HG03097 (cell line): Measurements from ENCODE around the gene NOP9.

Experiments used
- ATAC-seq: cut with Tn5 transposase; IDR thresholded peaks from one replicate; pipeline ENCODE4 v1.9.1; 2021; ENCODE audit not compliant: unreplicated experiment, low FRiP score

Gene NOP9

GRCh38 chr14:24280797-24281460, 18.7 kb upstream of the NOP9 start:
- no peak for ATAC-seq

DNA sequence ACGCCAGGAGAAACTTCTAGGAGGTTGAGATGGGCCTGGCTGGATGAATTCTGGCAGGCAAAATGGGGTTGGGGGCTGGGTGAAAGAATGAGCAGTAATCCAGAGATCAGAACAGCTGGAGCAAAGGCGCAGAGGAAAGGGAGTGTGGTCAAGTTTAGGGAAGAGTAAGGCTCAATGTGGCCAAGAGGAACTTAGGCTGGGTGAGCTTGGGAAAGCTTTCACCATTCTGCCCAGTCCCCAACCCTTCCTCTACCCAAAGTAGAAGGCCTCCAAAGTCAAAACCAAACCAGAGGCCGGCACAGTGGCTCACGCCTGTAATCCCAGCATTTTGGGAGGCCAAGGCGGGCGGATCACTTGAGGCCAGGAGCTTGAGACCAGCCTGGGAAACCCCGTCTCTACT, 18.0 kb upstream of the NOP9 start:
- no peak for ATAC-seq

DNA sequence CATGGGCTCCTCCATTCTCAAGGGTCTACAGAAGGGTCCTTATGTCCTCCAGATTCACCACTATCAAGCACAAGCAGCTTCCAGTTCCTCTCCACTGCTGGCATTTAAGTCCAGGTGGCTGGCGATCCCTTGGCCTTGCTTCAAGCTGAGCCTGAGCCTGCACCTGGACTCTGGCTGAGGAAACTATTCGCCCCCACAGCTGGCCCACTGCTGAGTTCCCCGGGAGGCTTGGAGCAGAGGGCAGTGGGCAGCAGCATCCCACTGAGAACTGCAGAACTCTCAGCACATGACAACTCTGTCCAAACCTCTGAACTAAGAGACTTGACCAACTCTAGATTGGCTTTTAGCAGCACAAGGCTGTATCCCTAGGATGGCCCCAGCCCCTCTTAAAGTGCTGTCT, 16.9 kb upstream of the NOP9 start:
- no peak for ATAC-seq

GRCh38 chr14:24283796-24284460, 15.7 kb upstream of the NOP9 start:
- ATAC-seq: no peak

GRCh38 chr14:24284501-24285035, 15.1 kb upstream of the NOP9 start:
- ATAC-seq: no peak

- no peak for ATAC-seq
Observed at GRCh38 chr14:24285351-24285750, 14.3 kb upstream of the NOP9 start.

GRCh38 chr14:24286996-24287395, 12.7 kb upstream of the NOP9 start:
- no peak for ATAC-seq

- no peak for ATAC-seq
Observed at GRCh38 chr14:24289649-24290280, 9.9 kb upstream of the NOP9 start.

DNA sequence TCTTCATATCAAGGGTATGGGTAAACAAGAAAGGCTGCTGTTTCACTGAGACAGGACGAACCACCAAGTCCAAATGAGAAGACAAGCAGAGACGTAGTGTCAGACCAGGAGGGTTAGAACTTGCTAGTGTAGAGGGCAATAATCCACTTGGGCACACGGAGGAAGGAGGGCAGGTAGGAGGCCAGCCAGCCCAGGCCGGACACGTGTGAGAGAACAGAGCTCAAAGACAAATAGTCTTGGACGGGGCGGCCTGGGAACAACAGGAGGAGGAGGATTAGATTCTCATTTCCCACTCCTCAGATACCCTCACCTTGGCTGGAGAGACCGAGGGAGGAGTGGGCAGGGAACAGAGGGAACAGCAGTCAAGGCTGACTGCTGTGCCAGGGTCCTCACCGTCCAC, 8.9 kb upstream of the NOP9 start:
- ATAC-seq: no peak

DNA sequence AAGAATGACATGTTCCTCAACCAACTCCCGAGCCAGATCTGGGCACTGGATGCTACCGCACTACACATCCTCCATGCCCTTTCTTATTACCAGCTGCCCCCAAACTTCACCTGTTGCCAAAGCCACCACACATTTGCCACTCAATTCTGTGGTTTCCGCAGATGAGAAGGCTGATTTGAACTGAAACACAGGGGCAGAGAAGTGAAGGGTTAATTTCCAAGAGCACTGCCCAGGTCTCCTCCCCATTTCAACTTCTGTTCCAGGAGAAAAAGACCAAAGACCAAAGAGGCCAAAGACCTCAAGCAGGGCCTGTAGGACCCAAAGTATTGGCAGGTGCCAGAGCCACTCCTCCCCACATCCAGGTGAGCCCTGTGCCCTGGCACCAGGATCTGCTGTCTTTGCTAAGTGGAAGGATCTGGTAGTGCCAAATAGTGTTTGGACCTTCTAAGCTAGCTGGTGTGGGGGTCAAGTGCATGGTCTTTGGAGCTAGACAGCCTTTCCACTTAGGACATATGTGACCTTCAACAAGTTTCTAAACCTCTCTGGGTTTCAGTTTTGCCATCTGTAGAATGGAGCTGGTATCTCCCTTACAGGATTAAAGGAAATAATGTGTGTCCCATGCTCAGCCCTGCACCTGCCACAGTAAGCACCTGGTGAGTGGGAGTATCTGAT, 8.1 kb upstream of the NOP9 start:
- no peak for ATAC-seq

DNA sequence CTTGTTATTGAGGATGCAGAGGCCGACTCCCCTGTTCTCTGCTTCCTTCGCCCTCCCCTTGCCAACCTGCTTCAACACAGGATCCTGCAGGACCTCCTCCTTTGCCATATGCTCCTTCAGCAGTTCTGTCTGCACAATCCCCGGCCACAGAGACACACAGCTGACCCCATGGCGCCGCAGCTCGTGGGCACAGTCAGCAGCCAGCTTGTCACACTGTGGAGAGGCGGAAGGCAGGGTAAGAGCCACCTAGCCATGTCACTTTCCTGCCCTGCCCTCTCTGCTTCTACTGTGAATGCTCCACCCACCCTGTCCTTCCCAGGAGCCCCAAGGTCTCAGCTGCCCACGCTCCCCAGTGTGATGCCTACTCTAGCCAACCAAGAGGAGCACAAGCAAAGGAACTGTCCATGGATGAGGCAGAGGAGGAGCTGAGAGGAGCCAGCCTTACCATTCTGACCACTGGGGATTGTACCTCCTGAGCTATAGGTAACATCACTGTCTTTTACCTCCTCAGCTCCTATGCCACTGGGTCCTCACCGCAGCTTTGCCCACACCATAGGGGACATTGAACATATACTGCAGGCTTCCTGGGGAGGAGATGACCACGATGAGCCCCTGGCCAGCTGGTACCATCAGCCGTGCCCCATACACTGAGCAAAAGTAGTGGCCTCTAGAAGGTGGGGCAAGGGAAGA, 7.4 kb upstream of the NOP9 start:
- ATAC-seq: no peak

DNA sequence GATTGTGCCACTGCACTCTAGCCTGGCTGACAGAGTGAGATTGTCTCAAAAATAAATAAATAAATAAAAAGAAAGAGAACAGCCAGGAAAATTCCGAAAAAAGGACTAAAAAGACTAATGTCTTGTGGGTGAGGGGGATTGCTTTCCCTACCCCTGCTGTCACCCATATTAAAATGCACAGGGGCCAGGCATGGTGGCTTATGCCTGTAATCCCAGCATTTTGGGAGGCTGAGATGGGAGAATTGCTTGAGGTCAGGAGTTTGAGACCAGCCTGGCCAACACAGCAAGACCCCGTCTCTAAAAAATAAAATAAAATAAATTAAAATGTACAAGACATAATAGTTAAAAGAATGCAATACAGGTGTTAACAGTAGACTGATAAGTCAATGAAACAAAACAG, 6.1 kb upstream of the NOP9 start:
- no peak for ATAC-seq

- peak; percentile 37 for ATAC-seq
Observed at GRCh38 chr14:24296341-24297157, 3.1 kb upstream of the NOP9 start.

DNA sequence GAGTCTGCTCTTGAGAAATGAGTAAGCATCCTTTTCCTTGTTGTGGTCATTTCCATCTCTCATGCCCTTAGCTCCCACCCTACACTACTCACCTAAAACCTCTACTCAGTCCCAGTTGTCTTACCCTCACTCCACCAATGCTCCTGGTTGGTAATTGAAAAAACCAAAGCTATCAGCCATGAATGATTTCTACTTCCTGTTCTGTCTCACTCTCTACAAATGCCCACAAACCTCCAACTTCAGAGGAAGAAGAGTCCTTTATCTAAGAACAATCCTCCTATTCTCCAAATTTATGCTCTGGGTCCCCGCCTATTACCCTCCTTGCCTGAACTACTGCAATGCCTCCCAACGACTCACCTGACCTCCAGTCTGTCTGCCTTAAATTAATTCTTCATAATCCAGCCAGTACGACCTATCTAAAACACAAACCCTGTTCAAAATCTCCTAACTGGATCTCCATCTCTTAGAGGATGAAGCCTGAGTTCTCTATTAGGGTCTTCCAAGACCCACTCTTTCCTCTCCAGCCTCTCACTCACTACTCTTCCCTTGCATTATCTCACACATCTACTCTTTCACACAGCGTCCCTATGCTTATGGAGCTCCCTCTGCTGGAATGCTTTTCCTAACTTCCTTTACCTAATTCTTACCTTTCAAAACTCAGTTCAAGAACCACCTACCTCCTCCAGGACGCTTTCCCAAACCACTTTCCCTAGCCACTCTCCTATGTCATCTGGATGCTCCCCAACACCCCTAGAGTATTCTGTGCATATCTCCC, 2.3 kb upstream of the NOP9 start:
- peak; percentile 37 for ATAC-seq

DNA sequence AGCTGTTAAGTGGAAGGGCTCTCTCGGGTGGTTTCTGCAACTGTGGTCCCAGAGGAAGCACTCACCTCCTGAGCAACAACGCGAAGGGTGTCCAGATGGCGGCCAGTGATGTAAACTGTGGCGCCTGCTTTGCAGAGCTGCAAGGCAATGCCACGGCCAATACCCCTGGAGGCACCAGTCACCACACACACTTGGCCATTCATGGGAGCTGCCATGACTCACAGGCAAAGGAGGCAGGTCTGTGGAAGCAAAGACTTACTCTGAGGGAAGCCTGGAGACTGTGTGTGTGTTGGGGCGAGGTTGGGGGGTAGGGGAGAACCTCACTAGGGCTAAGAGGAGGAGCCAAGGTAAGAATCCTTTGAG, 777 bp upstream of the NOP9 start:
- ATAC-seq: no peak

DNA sequence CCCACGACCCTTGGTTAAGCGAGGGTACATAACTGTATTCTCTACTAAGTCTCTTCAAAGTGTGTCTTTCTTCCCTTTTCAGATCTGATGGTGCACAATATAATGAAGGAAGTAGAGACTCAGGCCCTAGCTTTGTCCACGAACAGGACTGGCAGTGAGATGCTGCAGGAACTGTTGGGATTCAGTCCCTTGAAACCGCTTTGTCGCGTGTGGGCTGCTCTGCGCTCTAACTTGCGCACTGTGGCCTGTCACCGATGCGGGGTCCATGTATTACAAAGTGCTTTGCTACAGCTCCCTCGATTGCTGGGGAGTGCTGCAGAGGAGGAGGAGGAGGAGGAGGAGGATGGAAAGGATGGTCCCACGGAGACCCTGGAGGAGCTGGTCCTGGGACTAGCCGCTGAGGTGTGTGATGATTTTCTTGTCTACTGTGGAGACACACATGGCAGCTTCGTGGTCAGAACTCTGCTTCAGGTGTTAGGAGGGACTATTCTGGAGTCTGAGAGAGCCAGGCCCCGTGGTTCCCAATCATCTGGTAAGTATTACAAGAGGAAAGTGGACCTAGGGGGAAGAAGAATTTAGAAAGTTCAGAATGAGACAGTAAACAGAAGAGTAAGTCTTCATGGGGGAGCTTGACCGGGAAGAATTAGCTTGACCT, 803 bp downstream of the NOP9 start:
- ATAC-seq: no peak

DNA sequence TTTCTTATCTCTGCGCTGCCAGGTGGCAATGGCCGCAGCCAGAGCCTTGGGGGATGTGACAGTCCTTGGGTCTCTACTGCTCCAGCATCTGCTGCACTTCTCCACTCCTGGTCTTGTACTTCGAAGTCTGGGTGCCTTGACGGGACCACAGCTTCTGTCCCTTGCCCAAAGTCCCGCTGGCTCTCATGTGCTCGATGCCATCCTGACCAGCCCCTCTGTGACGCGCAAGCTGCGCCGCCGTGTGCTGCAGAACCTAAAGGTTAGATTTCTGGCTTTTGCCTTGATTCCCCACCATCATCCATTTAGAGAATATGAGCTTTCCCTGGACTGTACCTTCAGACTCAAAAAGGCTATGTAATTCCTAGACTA, 4.4 kb downstream of the NOP9 start:
- ATAC-seq: no peak

DNA sequence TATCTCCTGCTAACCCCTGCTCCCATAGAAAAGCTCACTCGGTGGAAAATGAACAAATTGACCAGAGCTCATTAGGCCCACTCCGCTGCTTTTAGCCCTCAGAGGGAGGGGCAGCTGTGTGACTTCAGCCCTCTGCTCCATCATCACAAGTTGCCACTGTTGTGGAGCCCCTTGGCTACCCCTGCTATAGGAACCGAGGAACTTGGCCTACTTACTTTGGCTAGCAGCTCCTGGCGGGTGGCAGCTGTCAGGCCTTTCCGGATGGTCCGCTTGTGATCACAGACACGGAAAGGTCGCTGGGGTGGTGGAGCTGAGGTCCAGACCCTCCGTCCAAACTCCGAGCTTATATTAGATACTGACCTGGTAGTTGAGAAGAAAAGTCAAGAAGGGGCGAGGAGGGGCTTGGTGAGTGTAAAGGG, 7.5 kb downstream of the NOP9 start:
- no peak for ATAC-seq
